ENCODE data around the gene JHY. TPM values are rescaled to one million over a fixed set of nuclear protein-coding genes. Genes with fewer than 3 reads are reported as not detected.

Gene JHY
- polyA plus RNA-seq, 4 donors, result 10.5 to 14.0 (median 13.1) TPM

- no peak for DNase-seq (ENCODE audit: low read depth in 4 of 4, low spot score in 3 of 4)
Observed at GRCh38 chr11:123000721-123001120, 118.2 kb downstream of the JHY start.

GRCh38 chr11:123006860-123007542 lies 124.4 kb downstream of the JHY start:
- DNase-seq (ENCODE audit: low read depth in 4 of 4, low spot score in 3 of 4), result no peak

Other genes starting within 250 kb of the JHY start
- 1 to 10 TPM; 7.3 to 9.0 (median 7.9) TPM for gene UBASH3B, start 227.0 kb upstream of the JHY start, polyA plus RNA-seq (ENCODE audit: insufficient read length in 4 of 4)
- under 1 TPM in 1 of 4 donors, not detected in 3; 0.04 TPM for gene CRTAM, start 44.3 kb upstream of the JHY start, polyA plus RNA-seq (ENCODE audit: insufficient read length in 4 of 4)
- not detected for gene BSX, start 99.1 kb downstream of the JHY start, polyA plus RNA-seq (ENCODE audit: insufficient read length in 4 of 4)
- 1,000 to 10,000 TPM; 1,290 to 1,383 (median 1,347) TPM for gene HSPA8, start 179.4 kb downstream of the JHY start, polyA plus RNA-seq (ENCODE audit: insufficient read length in 4 of 4)

Data from right renal pelvis (tissue), 4 donors.